Mesothelial cell of epicardium (in vitro differentiated cells): ENCODE measurements around the gene MDC1. TPM values are rescaled to one million over a fixed set of nuclear protein-coding genes. Genes with fewer than 3 reads are reported as not detected.
"Not testable (repeated sequence)": the region's sequence is repeated elsewhere in the genome, so short reads cannot be mapped to it uniquely, and the experiment has no call there.

Source experiments
- DNase-seq, 2 experiments: peaks; one replicate each; pipeline ENCODE4 v3.0.0; 2021; ENCODE audit warnings: low spot score in 2 of 2; ENCODE audit not compliant: unreplicated experiment in 2 of 2
- H3K27ac Mint-ChIP-seq: 2 replicates; pipeline ENCODE4 v1.8.0; 2021; ENCODE audit warnings: mixed read lengths
- H3K27me3 Mint-ChIP-seq: 2 replicates; pipeline ENCODE4 v1.8.0; 2021; ENCODE audit warnings: low read depth, mixed read lengths
- H3K36me3 Mint-ChIP-seq: 2 replicates; pipeline ENCODE4 v1.8.0; 2021; ENCODE audit warnings: mixed read lengths
- H3K4me1 Mint-ChIP-seq: 2 replicates; pipeline ENCODE4 v1.8.0; 2021; ENCODE audit warnings: mixed read lengths
- H3K4me3 Mint-ChIP-seq: 2 replicates; pipeline ENCODE4 v1.8.0; 2021; ENCODE audit warnings: mild to moderate bottlenecking, moderate library complexity, mixed read lengths
- H3K9me3 Mint-ChIP-seq: 2 replicates; pipeline ENCODE4 v1.8.0; 2021; ENCODE audit warnings: mixed read lengths
- total RNA-seq: library from RNA; stranded (reverse); gene quantifications from 3 replicates; pipeline ENCODE4 v1.2.1, GENCODE V29; 2021
- TF ChIP-seq, protein P1 (sequence below): fragments of 200-600 bp; sonication (generic); IDR thresholded peaks from one replicate; pipeline ENCODE4 v1.5.0; 2021; ENCODE audit warnings: antibody characterized with exemption; ENCODE audit not compliant: unreplicated experiment

The MDC1 gene
- total RNA-seq, 1 donor from 2014 or later = 51.9 TPM

DNA sequence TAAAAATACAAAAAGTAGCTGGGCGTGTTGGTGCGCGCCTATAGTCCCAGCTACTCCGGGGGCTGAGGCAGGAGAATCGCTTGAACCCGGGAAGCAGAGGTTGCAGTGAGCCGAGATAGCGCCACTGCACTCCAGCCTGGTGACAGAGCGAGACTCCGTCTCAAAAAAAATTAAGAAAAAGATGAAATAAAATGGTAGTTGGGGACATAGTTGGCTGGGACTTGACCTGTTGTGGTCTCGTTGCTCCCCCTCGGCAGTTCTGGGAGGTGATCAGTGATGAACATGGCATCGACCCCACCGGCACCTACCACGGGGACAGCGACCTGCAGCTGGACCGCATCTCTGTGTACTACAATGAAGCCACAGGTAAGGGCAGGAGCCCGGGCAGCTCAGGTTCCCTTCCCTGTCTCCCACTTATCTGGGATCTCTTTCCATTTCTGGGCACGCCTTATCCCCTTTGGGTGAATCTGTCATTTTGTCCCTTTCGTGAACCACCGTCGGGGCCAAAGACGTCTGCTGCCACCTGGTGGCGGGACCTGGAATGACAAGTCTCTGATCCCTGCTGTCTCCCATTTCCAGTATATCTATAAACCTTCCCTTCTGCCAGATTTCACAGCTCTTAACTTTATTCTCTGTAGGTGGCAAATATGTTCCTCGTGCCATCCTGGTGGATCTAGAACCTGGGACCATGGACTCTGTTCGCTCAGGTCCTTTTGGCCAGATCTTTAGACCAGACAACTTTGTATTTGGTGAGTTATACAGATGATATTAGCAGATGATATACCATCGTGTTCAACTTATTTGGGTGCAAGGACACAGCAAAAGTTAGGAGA lies 5.4 kb upstream of the MDC1 start:
- Mint-ChIP-seq H3K4me1 (peaks cover 51% of the 10 kb centered on the region), H3K27me3 (no peaks in the 10 kb centered on the region)

DNA sequence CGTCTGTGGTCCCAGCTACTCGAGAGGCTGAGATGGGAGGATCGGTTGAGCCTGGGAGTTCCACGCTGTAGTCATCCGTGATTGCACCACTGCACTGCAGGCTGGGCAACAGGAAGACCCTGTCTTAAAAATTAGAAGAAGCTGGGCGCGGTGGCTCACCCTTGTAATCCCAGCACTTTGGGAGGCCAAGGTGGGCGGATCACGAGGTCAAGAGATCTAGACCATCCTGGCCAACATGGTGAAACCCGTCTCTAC lies 4.9 kb upstream of the MDC1 start:
- Mint-ChIP-seq H3K4me1 (peaks cover 53% of the 10 kb centered on the region), H3K36me3 (peaks cover 23% of the 10 kb centered on the region), H3K4me3 (peak overlapping the region; percentile 98), H3K27ac (peak overlapping the region; percentile 95)
- not testable (repeated sequence) for H3K27me3 Mint-ChIP-seq, H3K9me3 Mint-ChIP-seq
- DNase-seq = peak in 1 of 2 experiments; percentile 41

More for the DNA sequence above, 5.4 kb upstream of the MDC1 start:
- TF ChIP-seq, protein P1, sequence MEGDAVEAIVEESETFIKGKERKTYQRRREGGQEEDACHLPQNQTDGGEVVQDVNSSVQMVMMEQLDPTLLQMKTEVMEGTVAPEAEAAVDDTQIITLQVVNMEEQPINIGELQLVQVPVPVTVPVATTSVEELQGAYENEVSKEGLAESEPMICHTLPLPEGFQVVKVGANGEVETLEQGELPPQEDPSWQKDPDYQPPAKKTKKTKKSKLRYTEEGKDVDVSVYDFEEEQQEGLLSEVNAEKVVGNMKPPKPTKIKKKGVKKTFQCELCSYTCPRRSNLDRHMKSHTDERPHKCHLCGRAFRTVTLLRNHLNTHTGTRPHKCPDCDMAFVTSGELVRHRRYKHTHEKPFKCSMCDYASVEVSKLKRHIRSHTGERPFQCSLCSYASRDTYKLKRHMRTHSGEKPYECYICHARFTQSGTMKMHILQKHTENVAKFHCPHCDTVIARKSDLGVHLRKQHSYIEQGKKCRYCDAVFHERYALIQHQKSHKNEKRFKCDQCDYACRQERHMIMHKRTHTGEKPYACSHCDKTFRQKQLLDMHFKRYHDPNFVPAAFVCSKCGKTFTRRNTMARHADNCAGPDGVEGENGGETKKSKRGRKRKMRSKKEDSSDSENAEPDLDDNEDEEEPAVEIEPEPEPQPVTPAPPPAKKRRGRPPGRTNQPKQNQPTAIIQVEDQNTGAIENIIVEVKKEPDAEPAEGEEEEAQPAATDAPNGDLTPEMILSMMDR = peak; percentile 99
- Mint-ChIP-seq H3K36me3 (peaks cover 23% of the 10 kb centered on the region), H3K9me3 (no peaks in the 10 kb centered on the region), H3K4me3 (peak overlapping the region; percentile 98), H3K27ac (peak overlapping the region; percentile 95)
- DNase-seq = peak; percentile 64 to 90

DNA sequence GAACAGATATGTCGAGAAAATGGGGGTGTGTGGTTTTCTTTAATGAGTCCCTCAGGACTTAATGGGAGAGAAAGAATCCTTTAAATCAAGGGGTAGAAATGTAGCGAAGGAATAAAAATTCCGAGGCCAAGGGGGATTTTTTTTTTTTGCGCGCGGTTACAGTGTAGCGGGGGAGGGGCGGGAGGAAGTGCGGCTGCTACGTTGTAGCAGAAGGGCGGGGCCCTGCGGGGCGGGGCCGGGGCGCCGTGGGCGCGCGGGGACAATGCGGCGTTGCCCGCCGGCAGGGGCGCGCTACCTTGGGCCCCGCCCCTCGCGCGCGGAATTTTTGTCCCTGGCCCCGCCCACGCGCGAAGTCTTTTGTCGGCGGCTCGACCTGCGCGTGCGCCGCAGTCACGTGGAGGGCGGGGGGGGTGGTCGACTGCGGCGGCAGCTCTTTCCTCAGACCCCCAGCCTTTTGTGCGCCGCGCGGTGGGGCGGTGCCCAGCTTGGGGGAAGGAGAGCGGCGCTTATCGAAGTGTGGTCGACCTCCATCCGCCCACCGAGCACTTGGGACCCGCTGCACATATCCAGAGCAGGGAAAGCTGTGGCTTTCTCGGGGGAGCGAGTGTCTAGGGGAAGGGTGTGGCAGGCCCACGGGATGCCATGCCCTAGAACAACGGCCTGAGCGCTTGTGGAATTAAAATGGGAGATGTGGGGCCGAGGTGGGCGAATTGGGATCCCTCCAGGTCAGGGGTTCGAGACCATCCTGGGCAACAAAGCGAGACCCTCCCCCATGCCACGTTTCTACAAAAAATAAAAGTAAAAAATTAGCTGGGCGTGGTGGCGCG lies 4.3 kb upstream of the MDC1 start:
- no peaks in the 10 kb centered on the region for H3K9me3 Mint-ChIP-seq
- peak overlapping the region; percentile 96 for H3K27ac Mint-ChIP-seq
- H3K4me1 Mint-ChIP-seq = peaks cover 58% of the 10 kb centered on the region
- peaks cover 21% of the 10 kb centered on the region for H3K36me3 Mint-ChIP-seq
- no peaks in the 10 kb centered on the region for H3K27me3 Mint-ChIP-seq
- TF ChIP-seq, protein P1 = peak; percentile 27
- H3K4me3 Mint-ChIP-seq = peak overlapping the region; percentile 98
- peak; percentile 96 for DNase-seq

DNA sequence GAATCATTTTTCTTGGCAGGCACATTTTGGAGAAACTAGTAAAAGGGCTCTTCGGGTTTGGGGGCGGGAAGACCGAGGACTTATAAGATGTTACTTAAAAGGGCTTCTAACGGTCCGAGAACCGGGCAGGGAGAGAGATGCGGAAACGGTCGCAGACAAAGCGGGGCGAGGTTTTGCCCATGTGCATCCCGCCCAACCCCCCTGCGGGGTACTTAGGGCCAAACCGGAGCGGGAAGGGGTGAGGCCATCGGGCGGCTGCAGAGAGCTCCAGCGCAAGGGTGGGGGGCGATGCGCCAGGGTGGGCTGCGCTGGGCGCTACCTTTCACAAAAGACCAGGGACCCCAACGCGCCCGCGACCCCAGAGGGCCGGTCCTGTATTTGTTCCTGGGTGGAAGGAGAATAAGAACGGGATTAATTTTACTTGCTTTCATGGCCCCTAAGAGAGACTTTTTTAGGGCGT lies 3.7 kb upstream of the MDC1 start:
- H3K27me3 Mint-ChIP-seq = no peaks in the 10 kb centered on the region
- DNase-seq = peak in 1 of 2 experiments; percentile 58
- H3K27ac Mint-ChIP-seq = peak overlapping the region; percentile 96
- H3K4me3 Mint-ChIP-seq = peak overlapping the region; percentile 98
- TF ChIP-seq, protein P1 = no peak
- no peaks in the 10 kb centered on the region for H3K9me3 Mint-ChIP-seq
- peaks cover 21% of the 10 kb centered on the region for H3K36me3 Mint-ChIP-seq
- H3K4me1 Mint-ChIP-seq = peaks cover 59% of the 10 kb centered on the region

DNA sequence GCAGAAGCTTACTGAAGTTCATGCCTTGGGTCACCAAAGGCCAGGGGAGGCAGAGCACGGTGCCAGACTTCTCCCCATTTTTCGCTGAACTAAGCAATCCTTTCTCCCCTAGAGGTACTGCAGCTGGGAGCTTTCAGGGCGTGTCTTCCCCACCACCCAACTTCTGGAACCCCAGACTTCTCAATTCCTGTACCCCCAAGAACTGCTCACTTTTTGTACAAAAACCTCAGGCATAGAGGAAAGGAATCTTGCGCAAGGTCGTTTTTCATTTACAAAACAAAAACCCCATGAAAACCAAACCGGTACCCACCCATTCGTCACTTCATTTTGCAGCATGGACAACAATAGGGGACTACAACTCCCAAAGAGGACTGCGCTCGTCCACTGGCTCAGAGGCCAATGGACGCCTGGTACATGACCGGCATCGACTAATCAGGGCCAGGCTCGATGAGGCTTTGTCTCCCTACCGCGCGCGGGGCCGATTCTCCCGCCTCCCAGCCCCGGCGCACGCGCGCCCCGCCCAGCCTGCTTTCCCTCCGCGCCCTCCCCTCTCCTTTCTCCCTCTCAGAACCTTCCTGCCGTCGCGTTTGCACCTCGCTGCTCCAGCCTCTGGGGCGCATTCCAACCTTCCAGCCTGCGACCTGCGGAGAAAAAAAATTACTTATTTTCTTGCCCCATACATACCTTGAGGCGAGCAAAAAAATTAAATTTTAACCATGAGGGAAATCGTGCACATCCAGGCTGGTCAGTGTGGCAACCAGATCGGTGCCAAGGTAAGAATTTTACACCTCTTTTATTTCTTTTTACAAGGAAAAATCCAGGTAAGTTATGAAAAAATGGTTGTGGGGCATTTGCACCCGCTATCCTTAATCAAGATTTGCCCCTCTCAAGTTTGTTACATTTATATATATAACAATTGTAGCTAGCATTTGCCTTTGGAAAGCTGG lies 3.0 kb upstream of the MDC1 start, which contains the start of gene TUBB:
Gene TUBB (plus strand): TSS at position 562 of the 947 bp plus-strand sequence. CDS start 155 bp downstream, at position 717.
- Mint-ChIP-seq H3K36me3 (peaks cover 21% of the 10 kb centered on the region), H3K4me1 (peaks cover 56% of the 10 kb centered on the region), H3K27ac (peak within 1 kb of the TSS; percentile 96), H3K9me3 (no peaks in the 10 kb centered on the region), H3K4me3 (peak within 1 kb of the TSS; percentile 98), H3K27me3 (no peaks in the 10 kb centered on the region)
- DNase-seq = peak; percentile 95
- TF ChIP-seq, protein P1 = no peak
